Liver (tissue), 9 donors: ENCODE results near the gene ABCC8. TPM values are rescaled to one million over a fixed set of nuclear protein-coding genes. Genes with fewer than 3 reads are reported as not detected.

Experiments
- DNase-seq: peaks from one replicate; pipeline ENCODE4 v3.0.0-alpha.2; 2017; ENCODE audit warnings: low spot score
- H3K27ac ChIP-seq, 2 donors: one replicate each; pipeline ENCODE4 v1.7.0; 2013; ENCODE audit warnings: inconsistent platforms in 2 of 2, low read length in 2 of 2, control low read depth in 1 of 2, low read depth in 1 of 2, mild to moderate bottlenecking in 1 of 2
- H3K27me3 ChIP-seq, 4 donors: one replicate each; pipeline versions ENCODE4 v1.6.1 to v1.7.0; 2013; ENCODE audit warnings: low read length in 3 of 4, inconsistent platforms in 1 of 4, mild to moderate bottlenecking in 1 of 4, moderate library complexity in 1 of 4; ENCODE audit not compliant: control insufficient read depth in 4 of 4, insufficient read depth in 4 of 4
- H3K36me3 ChIP-seq, 4 donors: one replicate each; pipeline versions ENCODE4 v1.6.1 to v1.7.0; 2013; ENCODE audit warnings: low read length in 3 of 4, mild to moderate bottlenecking in 3 of 4, low read depth in 1 of 4, moderate library complexity in 1 of 4; ENCODE audit not compliant: control insufficient read depth in 4 of 4, insufficient read depth in 3 of 4
- H3K4me1 ChIP-seq, 4 donors: one replicate each; pipeline versions ENCODE4 v1.6.1 to v1.7.0; 2013; ENCODE audit warnings: low read length in 3 of 4, mild to moderate bottlenecking in 3 of 4, moderate library complexity in 1 of 4; ENCODE audit not compliant: control insufficient read depth in 4 of 4, insufficient read depth in 4 of 4
- H3K4me3 ChIP-seq, 3 donors: one replicate each; pipeline versions ENCODE4 v1.6.1 to v1.7.0; 2013; ENCODE audit warnings: low read length in 3 of 3, control low read depth in 1 of 3, low read depth in 1 of 3, mild to moderate bottlenecking in 1 of 3
- H3K9ac ChIP-seq, 2 donors: one replicate each; pipeline ENCODE4 v1.7.0; 2013; ENCODE audit warnings: low read length in 2 of 2, mild to moderate bottlenecking in 2 of 2, moderate library complexity in 2 of 2, control low read depth in 1 of 2, low read depth in 1 of 2
- H3K9me3 ChIP-seq, 4 donors: one replicate each; pipeline versions ENCODE4 v1.6.1 to v1.7.0; 2013; ENCODE audit warnings: low read length in 3 of 4; ENCODE audit not compliant: control insufficient read depth in 4 of 4
- EGR1 ChIP-seq, 2 donors: IDR thresholded peaks; 2 replicates each; pipeline ENCODE4 v1.6.1; 2016 to 2018; ENCODE audit warnings: antibody characterized with exemption in 2 of 2, low read depth in 2 of 2
- FOXA1 ChIP-seq: IDR thresholded peaks from 2 replicates; pipeline ENCODE4 v1.6.1; 2016; ENCODE audit warnings: antibody characterized with exemption
- FOXA2 ChIP-seq: IDR thresholded peaks from 2 replicates; pipeline ENCODE4 v1.6.1; 2016; ENCODE audit warnings: antibody characterized with exemption
- HNF4A ChIP-seq, 2 donors: conservative IDR thresholded peaks; 2 replicates each; pipeline ENCODE4 v1.6.1; 2016; ENCODE audit warnings: antibody characterized with exemption in 2 of 2, mild to moderate bottlenecking in 2 of 2
- HNF4G ChIP-seq: IDR thresholded peaks from 2 replicates; pipeline ENCODE4 v1.6.1; 2016; ENCODE audit warnings: antibody characterized with exemption
- JUND ChIP-seq, 2 donors: IDR thresholded peaks; 2 replicates each; pipeline ENCODE4 v1.6.1; 2016; ENCODE audit warnings: antibody characterized with exemption in 2 of 2
- NR2F2 ChIP-seq: IDR thresholded peaks from 2 replicates; pipeline ENCODE4 v1.6.1; 2016; ENCODE audit warnings: antibody characterized with exemption
- SP1 ChIP-seq: IDR thresholded peaks from 2 replicates; pipeline ENCODE4 v1.6.1; 2018; ENCODE audit warnings: antibody characterized with exemption, mild to moderate bottlenecking
- TAF1 ChIP-seq: conservative IDR thresholded peaks from 2 replicates; pipeline ENCODE4 v1.6.1; 2016; ENCODE audit warnings: antibody characterized with exemption, mild to moderate bottlenecking
- WGBS: extraction: QIAGEN DNeasy Blood & Tissue Kit; methylation state at CpG from one replicate; pipeline ENCODE4 v1.1.7; 2013; 5-methylcytosine and 5-hydroxymethylcytosine counted together
- polyA plus RNA-seq, 2 donors: library from polyadenylated mRNA; stranded (reverse) in 1 of 2; unstranded in 1 of 2; fragments of 200-250 nt in 1 of 2; fragments of >200 nt in 1 of 2; fragmentation: Nextera tagmentation in 1 of 2; extraction: Ambion mirVana in 1 of 2; gene quantifications; one replicate each; pipeline versions ENCODE4 v1.2.1 to v1.2.3, GENCODE V29; 2013 to 2015
- total RNA-seq, 2 donors: library from RNA; depleted of rRNA; stranded (reverse); fragments of >200 nt; gene quantifications; one replicate each; pipeline ENCODE4 v1.2.3, GENCODE V29; 2014
- TF ChIP-seq, protein P1 (sequence below): IDR thresholded peaks from 2 replicates; pipeline ENCODE4 v1.6.1; 2016; ENCODE audit warnings: antibody characterized with exemption, mild to moderate bottlenecking
- TF ChIP-seq, protein P2 (sequence below): IDR thresholded peaks from 2 replicates; pipeline ENCODE4 v1.6.1; 2016; ENCODE audit warnings: antibody characterized with exemption
- TF ChIP-seq, protein P3 (sequence below): IDR thresholded peaks from 2 replicates; pipeline ENCODE4 v1.6.1; 2016; ENCODE audit warnings: antibody characterized with exemption
- TF ChIP-seq, protein P4 (sequence below): fragments of 150-350 bp; IDR thresholded peaks from 2 replicates; pipeline ENCODE4 v1.5.1; 2017; ENCODE audit warnings: improper control_type of control experiment, low read depth, low read length; ENCODE audit not compliant: missing input control
- donor health status: healthy.
- donor health status: healthy.
- donor health status: healthy.
- donor health status: healthy.
- donor health status: healthy.

The ABCC8 gene
- total and polyA plus RNA-seq, 4 donors, result 0.16 to 0.25 TPM; not detected in 2

DNA sequence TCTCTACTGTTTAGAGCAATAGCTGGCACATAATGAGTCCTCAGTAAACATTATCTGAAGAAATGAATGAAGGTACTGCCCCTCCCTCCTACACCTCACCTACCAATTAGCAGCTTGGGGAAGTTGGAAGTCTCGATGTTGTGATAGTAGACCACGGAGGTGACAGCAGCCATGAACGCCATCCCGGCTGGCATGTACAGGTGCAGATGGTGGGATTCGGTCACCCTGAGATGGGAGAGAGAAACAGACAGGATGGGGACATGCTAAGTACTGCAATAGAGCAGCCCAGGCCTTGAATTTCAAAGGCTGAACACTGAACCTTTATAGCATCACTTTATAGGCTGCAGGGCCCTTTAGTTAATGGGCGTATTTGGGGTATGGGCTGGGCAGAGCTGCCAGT lies 6.6 kb downstream of the ABCC8 start (continued):
- TF ChIP-seq EGR1 (IDR thresholded peaks at IDR 0.05; ENCODE audit: low read depth in 2 of 2) (no peak), SP1 (no peak)

DNA sequence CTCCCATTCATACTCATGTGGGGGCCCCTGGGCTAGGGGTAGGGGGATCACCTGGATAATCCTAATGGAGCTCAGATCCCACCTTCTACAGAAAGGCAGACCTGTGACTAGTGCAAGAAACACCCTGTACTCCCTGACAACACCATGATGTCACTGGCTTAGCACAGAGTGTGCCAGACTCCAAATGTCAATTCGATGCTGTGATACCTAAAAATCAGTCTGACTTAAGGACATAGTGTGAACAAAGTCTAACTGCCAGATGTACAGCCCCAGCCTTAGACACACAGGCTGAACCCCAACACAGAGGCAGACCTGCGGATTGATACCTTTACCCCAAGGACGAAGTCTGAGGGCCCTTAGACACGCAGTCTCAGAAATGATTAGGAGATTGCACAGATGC lies 8.5 kb downstream of the ABCC8 start:
- Histone ChIP-seq H3K9me3 (no peaks in the 10 kb centered on the region), H3K27ac (no peak overlapping the region), H3K4me1 (no peaks in the 10 kb centered on the region), H3K9ac (no peak overlapping the region), H3K36me3 (no peaks in the 10 kb centered on the region), H3K4me3 (no peak overlapping the region), H3K27me3 (no peaks in the 10 kb centered on the region)
- no peak for DNase-seq
- TF ChIP-seq, protein P1, sequence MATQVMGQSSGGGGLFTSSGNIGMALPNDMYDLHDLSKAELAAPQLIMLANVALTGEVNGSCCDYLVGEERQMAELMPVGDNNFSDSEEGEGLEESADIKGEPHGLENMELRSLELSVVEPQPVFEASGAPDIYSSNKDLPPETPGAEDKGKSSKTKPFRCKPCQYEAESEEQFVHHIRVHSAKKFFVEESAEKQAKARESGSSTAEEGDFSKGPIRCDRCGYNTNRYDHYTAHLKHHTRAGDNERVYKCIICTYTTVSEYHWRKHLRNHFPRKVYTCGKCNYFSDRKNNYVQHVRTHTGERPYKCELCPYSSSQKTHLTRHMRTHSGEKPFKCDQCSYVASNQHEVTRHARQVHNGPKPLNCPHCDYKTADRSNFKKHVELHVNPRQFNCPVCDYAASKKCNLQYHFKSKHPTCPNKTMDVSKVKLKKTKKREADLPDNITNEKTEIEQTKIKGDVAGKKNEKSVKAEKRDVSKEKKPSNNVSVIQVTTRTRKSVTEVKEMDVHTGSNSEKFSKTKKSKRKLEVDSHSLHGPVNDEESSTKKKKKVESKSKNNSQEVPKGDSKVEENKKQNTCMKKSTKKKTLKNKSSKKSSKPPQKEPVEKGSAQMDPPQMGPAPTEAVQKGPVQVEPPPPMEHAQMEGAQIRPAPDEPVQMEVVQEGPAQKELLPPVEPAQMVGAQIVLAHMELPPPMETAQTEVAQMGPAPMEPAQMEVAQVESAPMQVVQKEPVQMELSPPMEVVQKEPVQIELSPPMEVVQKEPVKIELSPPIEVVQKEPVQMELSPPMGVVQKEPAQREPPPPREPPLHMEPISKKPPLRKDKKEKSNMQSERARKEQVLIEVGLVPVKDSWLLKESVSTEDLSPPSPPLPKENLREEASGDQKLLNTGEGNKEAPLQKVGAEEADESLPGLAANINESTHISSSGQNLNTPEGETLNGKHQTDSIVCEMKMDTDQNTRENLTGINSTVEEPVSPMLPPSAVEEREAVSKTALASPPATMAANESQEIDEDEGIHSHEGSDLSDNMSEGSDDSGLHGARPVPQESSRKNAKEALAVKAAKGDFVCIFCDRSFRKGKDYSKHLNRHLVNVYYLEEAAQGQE, result no peak
- TF ChIP-seq, protein P2, sequence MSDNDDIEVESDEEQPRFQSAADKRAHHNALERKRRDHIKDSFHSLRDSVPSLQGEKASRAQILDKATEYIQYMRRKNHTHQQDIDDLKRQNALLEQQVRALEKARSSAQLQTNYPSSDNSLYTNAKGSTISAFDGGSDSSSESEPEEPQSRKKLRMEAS, result no peak
- no peak for TF ChIP-seq FOXA1
- TF ChIP-seq, protein P3, sequence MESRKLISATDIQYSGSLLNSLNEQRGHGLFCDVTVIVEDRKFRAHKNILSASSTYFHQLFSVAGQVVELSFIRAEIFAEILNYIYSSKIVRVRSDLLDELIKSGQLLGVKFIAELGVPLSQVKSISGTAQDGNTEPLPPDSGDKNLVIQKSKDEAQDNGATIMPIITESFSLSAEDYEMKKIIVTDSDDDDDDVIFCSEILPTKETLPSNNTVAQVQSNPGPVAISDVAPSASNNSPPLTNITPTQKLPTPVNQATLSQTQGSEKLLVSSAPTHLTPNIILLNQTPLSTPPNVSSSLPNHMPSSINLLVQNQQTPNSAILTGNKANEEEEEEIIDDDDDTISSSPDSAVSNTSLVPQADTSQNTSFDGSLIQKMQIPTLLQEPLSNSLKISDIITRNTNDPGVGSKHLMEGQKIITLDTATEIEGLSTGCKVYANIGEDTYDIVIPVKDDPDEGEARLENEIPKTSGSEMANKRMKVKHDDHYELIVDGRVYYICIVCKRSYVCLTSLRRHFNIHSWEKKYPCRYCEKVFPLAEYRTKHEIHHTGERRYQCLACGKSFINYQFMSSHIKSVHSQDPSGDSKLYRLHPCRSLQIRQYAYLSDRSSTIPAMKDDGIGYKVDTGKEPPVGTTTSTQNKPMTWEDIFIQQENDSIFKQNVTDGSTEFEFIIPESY, result no peak
- no peak for TF ChIP-seq TAF1
- no peak for TF ChIP-seq NR2F2
- TF ChIP-seq, protein P4, sequence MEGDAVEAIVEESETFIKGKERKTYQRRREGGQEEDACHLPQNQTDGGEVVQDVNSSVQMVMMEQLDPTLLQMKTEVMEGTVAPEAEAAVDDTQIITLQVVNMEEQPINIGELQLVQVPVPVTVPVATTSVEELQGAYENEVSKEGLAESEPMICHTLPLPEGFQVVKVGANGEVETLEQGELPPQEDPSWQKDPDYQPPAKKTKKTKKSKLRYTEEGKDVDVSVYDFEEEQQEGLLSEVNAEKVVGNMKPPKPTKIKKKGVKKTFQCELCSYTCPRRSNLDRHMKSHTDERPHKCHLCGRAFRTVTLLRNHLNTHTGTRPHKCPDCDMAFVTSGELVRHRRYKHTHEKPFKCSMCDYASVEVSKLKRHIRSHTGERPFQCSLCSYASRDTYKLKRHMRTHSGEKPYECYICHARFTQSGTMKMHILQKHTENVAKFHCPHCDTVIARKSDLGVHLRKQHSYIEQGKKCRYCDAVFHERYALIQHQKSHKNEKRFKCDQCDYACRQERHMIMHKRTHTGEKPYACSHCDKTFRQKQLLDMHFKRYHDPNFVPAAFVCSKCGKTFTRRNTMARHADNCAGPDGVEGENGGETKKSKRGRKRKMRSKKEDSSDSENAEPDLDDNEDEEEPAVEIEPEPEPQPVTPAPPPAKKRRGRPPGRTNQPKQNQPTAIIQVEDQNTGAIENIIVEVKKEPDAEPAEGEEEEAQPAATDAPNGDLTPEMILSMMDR, result no peak
- no peak for TF ChIP-seq HNF4A (conservative IDR thresholded peaks at IDR 0.05)
- no peak for TF ChIP-seq HNF4G
- TF ChIP-seq JUND (IDR thresholded peaks at IDR 0.05), result no peak
- TF ChIP-seq FOXA2, result no peak
- TF ChIP-seq EGR1 (IDR thresholded peaks at IDR 0.05; ENCODE audit: low read depth in 2 of 2), result no peak
- WGBS, result 90% methylated on average over 4 of the region's 4 CpGs

DNA sequence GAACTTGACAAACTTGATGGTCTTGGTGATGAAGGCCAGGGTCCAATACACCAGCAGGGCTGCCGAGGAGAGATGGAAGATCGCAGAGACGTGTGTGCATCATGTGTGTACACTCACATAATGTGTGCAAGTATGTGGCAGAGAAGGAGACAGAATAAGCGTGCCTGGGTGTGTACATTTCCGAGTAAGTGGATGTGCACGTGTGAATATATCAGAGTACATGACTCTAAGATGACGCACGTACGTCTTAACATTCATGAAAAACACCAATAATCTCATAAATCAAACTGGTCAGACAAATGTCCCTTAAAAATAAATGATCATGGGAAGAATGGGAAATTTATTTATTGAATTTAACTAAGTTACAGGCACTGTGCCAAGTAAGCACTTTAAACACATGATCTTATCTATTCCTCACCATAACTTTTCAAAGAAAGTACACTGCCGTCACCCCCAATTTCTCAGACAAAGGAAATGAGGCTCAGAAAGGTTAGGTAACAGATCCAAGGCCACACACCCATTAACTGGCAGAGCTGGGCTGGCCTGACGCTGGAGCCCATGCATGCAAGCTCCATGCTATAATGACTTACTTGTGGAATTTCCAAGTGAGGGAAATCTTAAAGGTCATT lies 13.0 kb downstream of the ABCC8 start:
- Histone ChIP-seq H3K36me3 (no peaks in the 10 kb centered on the region), H3K9ac (no peak overlapping the region), H3K4me1 (no peaks in the 10 kb centered on the region), H3K9me3 (no peaks in the 10 kb centered on the region), H3K27me3 (no peaks in the 10 kb centered on the region), H3K4me3 (no peak overlapping the region), H3K27ac (no peak overlapping the region)
- 84% methylated on average over 11 of the region's 11 CpGs for WGBS
- TF ChIP-seq, protein P2, result no peak
- TF ChIP-seq TAF1, result no peak
- DNase-seq, result no peak
